ENCODE results near the gene KRTAP16-1. TPM values are rescaled to one million over a fixed set of nuclear protein-coding genes. Genes with fewer than 3 reads are reported as not detected.

The KRTAP16-1 gene
- total RNA-seq, 1 experiment from 2014 or later = not detected

- TF ChIP-seq, protein P1, sequence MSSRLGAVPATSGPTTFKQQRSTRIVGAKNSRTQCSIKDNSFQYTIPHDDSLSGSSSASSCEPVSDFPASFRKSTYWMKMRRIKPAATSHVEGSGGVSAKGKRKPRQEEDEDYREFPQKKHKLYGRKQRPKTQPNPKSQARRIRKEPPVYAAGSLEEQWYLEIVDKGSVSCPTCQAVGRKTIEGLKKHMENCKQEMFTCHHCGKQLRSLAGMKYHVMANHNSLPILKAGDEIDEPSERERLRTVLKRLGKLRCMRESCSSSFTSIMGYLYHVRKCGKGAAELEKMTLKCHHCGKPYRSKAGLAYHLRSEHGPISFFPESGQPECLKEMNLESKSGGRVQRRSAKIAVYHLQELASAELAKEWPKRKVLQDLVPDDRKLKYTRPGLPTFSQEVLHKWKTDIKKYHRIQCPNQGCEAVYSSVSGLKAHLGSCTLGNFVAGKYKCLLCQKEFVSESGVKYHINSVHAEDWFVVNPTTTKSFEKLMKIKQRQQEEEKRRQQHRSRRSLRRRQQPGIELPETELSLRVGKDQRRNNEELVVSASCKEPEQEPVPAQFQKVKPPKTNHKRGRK (CRISPR knock-in tag; IDR thresholded peaks at IDR 0.05; ENCODE audit: borderline replicate concordance) = no peak
- TF ChIP-seq NR2C2 (CRISPR knock-in tag; IDR thresholded peaks at IDR 0.05) = no peak
Measured at GRCh38 chr17:41302981-41303380, 6.1 kb downstream of the KRTAP16-1 start (continued).

DNA sequence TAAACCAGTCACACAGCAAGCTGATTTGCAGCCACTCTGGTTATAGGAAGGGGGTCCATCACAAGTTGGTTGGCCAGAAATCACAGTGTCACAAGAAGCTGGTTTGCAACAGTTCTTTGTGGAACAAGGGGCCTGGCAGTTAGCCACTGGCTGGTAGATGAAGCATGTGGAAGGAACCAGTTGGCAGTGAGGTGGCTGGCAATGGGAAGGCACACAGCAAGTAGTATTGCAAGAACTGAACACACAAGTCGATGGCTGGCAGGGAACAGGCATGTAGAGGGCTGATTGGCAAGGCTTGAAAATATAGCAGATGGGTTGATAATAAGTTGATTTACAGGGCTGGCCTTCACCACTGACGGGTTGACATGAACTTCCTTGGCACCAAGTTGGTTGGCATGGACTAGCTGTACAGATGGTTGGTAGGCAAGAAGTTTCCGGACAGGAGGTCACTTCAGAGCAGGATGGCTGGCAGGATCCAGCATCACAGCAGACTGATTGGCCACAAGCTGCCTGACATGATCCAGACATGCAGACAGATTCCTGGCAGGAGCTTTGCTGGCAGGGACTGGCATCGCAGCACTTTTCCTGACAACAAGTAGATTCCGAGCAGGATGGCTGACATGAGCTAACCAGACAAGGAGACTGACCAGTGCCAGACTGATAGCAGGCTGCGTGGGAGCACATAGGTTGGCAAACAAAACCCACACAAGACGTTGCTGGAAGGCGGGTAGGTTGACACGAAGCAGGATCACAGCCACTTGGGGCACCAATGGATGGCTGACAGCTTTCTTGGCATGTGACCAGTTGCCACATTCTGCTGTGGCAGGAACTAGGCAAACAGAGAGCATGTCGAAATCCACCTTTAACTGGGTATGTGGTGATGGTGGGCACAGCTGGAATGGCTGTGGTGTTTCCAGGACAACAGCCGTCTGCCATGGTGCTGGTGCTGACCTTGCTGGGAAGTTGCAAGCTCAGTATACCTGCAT, 6.9 kb downstream of the KRTAP16-1 start, which contains the start of gene KRTAP29-1:
KRTAP29-1 (minus strand) TSS at position 936 of the 986 bp plus-strand sequence; CDS start at position 936, 0 bp downstream.
- ATAC-seq = no peak
- CTCF ChIA-PET = interaction anchor here (1.0 kb wide), 1 partner anchor 394 kb away, joined by 3 read pairs; no protein-coding TSS in a partner anchor
- H3K27me3 Mint-ChIP-seq (ENCODE audit: low read depth) = no peaks in the 10 kb centered on the region; the same call in none of the 2 replicates
- no peak within 1 kb of the TSS for H3K4me3 Mint-ChIP-seq
- POLR2A ChIA-PET = no interaction called here
- H3K36me3 Mint-ChIP-seq = no peaks in the 10 kb centered on the region
- H3K27ac Mint-ChIP-seq = no peak within 1 kb of the TSS
- peaks cover 7% of the 10 kb centered on the region; the same call in 1 of the 2 replicates for H3K4me1 Mint-ChIP-seq
- TF ChIP-seq ATF3 (CRISPR knock-in tag; conservative IDR thresholded peaks at IDR 0.05) = no peak
- no peak for TF ChIP-seq ATF1 (CRISPR knock-in tag; IDR thresholded peaks at IDR 0.05)
- TF ChIP-seq NFATC4 (CRISPR knock-in tag; IDR thresholded peaks at IDR 0.05) = no peak
- TF ChIP-seq MYBL2 (CRISPR knock-in tag; IDR thresholded peaks at IDR 0.05) = no peak
- no peak for TF ChIP-seq ZNF416 (CRISPR knock-in tag; IDR thresholded peaks at IDR 0.05)
- TF ChIP-seq, protein P1 (CRISPR knock-in tag; IDR thresholded peaks at IDR 0.05; ENCODE audit: borderline replicate concordance) = no peak
- no peak for TF ChIP-seq ZNF423 (CRISPR knock-in tag; IDR thresholded peaks at IDR 0.05)
- TF ChIP-seq GTF2I (CRISPR knock-in tag; conservative IDR thresholded peaks at IDR 0.05) = no peak
- TF ChIP-seq FOXK1 (CRISPR knock-in tag; IDR thresholded peaks at IDR 0.05) = no peak
- peaks cover 6% of the 10 kb centered on the region; the same call in 1 of the 2 replicates for H3K9me3 Mint-ChIP-seq
- DNase-seq (ENCODE audit: low spot score) = no peak

DNA sequence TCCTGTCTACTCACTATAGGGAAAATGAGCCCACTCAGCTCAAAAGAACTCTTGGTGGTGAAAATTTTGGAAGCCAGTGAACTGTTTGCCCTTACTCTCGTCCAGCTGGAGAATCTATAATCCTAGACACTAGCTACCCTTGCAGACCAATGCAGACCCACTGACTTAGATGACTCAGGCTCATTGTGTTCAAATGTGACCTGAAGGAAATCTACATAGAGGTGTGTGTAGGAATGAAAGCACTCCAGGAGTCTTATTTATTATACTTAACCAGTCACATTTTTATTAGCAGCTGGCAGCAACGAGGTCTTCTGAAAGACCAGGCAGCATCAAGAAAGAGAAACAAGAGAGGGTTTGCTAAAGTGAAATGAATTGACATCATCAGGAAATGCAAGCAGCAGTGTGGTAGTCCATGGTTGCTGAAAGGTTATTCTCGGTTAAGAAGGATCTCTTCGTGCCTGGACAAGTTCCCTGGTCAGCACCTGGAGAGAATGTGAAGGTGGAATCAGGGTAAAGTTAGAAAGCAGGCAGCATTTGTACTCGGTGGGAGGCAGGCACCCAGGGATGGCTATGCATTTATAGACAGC, 7.8 kb downstream of the KRTAP16-1 start:
- ChIA-PET POLR2A (no interaction called here), CTCF (no interaction called here)
- H3K27me3 Mint-ChIP-seq (ENCODE audit: low read depth) = no peaks in the 10 kb centered on the region; the same call in 1 of the 2 replicates
- H3K4me3 Mint-ChIP-seq = no peak overlapping the region
- peaks cover 7% of the 10 kb centered on the region; the same call in 1 of the 2 replicates for H3K4me1 Mint-ChIP-seq
- TF ChIP-seq EMX1 (CRISPR knock-in tag; IDR thresholded peaks at IDR 0.05) = no peak
- H3K9me3 Mint-ChIP-seq = peaks cover 6% of the 10 kb centered on the region; the same call in 1 of the 2 replicates
- DNase-seq (ENCODE audit: low spot score) = no peak
- H3K27ac Mint-ChIP-seq = no peak overlapping the region
- ATAC-seq = no peak
- H3K36me3 Mint-ChIP-seq = no peaks in the 10 kb centered on the region

DNA sequence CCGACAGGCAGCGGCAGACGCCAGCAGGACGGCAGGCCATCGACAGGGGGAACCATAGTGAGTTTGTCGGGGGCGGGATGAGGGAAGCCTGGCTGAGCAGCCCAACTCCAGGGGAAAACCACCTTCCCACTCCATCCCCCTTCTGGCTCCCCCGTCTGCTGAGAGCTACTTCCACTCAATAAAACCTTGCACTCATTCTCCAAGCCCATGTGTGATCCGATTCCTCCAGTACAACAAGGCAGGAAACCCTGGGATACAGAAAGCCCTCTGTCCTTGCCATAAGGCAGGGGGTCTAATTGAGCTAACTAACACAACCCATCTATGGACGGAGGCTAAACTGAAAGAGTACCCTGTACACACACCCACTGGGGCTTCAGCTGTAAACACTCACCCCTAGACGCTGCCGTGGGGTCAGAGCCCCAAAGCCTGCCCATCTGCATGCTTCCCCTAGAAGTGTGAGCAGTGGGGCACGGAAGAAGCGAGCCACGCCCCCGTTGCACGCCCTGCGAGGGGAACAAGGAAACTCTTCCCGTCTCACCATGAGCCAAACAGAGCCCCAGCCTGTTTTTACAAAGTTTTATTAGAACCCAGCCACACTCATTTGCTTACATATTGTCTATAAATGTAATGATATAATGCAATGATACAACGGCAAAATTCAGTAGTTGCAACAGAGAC, 10.5 kb downstream of the KRTAP16-1 start:
- H3K4me1 Mint-ChIP-seq = peaks cover 7% of the 10 kb centered on the region; the same call in 1 of the 2 replicates
- CTCF ChIA-PET = no interaction called here
- 0 out of 2 replicates have a peak overlapping the region, but pooled peaks have one; percentile 38 for H3K4me3 Mint-ChIP-seq
- no peaks in the 10 kb centered on the region; the same call in 1 of the 2 replicates for H3K27me3 Mint-ChIP-seq (ENCODE audit: low read depth)
- H3K36me3 Mint-ChIP-seq = no peaks in the 10 kb centered on the region
- H3K9me3 Mint-ChIP-seq = peaks cover 6% of the 10 kb centered on the region; the same call in 1 of the 2 replicates
- ATAC-seq = 0 out of 2 replicates have a peak, but pooled peaks have one; percentile 34
- TF ChIP-seq SMAD3 (CRISPR knock-in tag; IDR thresholded peaks at IDR 0.05; ENCODE audit: borderline replicate concordance) = no peak
- TF ChIP-seq, protein P2, sequence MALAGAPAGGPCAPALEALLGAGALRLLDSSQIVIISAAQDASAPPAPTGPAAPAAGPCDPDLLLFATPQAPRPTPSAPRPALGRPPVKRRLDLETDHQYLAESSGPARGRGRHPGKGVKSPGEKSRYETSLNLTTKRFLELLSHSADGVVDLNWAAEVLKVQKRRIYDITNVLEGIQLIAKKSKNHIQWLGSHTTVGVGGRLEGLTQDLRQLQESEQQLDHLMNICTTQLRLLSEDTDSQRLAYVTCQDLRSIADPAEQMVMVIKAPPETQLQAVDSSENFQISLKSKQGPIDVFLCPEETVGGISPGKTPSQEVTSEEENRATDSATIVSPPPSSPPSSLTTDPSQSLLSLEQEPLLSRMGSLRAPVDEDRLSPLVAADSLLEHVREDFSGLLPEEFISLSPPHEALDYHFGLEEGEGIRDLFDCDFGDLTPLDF (CRISPR knock-in tag; IDR thresholded peaks at IDR 0.05) = no peak
- POLR2A ChIA-PET = no interaction called here
- DNase-seq (ENCODE audit: low spot score) = no peak
- no peak overlapping the region for H3K27ac Mint-ChIP-seq
